GM12801 (cell line): ENCODE measurements around the gene KCTD20.

Experiments
- CTCF ChIP-seq: IDR thresholded peaks from one replicate; pipeline ENCODE4 v1.5.1; 2011; ENCODE audit warnings: control low read depth; ENCODE audit not compliant: insufficient read length; ENCODE audit errors: extremely low read depth

KCTD20 gene

DNA sequence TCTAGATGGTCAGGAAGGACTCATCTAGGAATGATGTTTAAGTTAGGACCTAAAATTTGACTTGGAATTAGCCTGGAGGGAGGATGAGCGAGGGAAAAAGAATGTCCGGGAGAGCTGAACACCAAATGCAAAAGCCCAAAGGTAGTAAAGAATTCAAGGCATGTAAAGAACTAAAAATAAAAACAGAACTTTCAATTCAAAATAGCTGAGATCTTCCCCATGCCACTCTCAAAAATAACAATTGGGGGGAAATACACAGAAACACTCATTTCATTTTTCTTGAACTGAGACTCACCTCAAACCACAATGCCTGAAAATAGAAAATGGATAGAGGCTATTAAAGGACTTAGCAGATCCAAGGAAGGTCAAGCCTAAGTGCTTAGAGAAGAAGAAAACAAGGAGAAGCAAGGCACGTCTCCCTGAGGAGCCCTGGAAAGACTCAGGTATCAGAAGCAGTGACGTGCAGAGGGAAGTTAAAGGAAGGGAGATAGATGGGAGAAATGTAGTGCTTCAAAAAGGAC is 10.6 kb upstream of the KCTD20 start:
- no peak for TF ChIP-seq CTCF

GRCh38 chr6:36436466-36436865 is 6.3 kb upstream of the KCTD20 start:
- TF ChIP-seq CTCF, result no peak

- TF ChIP-seq CTCF, result no peak
These were observed 1.4 kb upstream of the KCTD20 start for GRCh38 chr6:36441307-36441894.

DNA sequence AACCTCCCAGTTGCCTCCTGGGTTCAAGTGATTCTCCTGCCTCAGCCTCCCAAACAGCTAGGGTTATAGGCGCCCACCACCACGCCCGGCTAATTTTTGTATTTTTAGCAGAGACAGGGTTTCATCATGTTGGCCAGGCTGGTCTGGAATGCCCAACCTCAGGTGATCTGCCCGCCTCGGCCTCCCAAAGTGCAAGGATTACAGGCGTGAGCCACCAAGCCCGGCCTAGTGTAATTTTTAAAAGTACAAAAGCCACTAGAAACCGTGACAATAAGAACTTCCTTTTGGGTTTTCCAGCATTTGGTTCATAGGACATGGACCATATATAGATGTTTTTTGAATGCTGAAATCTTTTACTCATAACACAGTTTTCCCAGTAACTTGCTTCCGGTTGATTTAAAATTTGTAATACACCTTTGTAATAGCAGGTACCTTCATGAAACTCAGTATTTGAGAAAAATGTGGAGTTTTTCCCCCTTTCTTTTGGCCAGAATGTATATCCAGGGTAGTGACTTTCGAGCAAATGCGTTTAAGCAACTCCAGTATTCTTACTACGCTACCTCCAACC is 613 bp upstream of the KCTD20 start:
- no peak for TF ChIP-seq CTCF

- TF ChIP-seq CTCF, result no peak
These were observed 950 bp downstream of the KCTD20 start for GRCh38 chr6:36443471-36444428.

DNA sequence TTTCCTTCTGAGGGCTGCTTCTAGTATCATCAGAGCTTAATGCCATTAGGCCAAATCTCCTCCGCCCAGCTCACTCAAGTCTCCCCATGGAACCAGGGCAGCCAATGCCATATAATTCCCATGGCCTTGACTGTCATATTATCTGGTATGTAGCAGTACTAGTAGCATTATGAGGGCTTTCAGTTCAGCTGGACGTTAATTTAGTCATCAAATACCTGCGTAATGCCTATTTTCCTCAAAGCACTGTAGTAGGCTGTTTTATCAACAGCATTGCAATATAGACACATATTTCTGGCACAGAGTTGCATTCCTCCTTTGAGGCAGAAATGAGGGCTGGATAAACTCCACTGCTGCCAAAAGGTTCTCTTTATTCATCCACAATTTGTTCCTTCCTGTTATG is 1.7 kb downstream of the KCTD20 start:
- no peak for TF ChIP-seq CTCF

GRCh38 chr6:36445621-36446020 is 2.8 kb downstream of the KCTD20 start:
- no peak for TF ChIP-seq CTCF
